Left ventricle myocardium inferior (tissue), 1 donor: ENCODE measurements around the gene NPW. TPM values are rescaled to one million over a fixed set of nuclear protein-coding genes. Genes with fewer than 3 reads are reported as not detected.

Experiments used
- DNase-seq: peaks from one replicate; pipeline ENCODE4 v3.0.0-alpha.2; 2020
- H3K27ac ChIP-seq: fragments of 200-600 bp; replicated peaks from 2 replicates; pipeline ENCODE4 v1.8.0; 2021
- H3K27me3 ChIP-seq: fragments of 200-600 bp; 2 replicates; pipeline ENCODE4 v1.8.0; 2021; ENCODE audit warnings: low read depth
- H3K36me3 ChIP-seq: fragments of 200-600 bp; 2 replicates; pipeline ENCODE4 v1.8.0; 2021
- H3K4me1 ChIP-seq: fragments of 200-600 bp; 2 replicates; pipeline ENCODE4 v1.8.0; 2021
- H3K4me3 ChIP-seq: fragments of 200-600 bp; 2 replicates; pipeline ENCODE4 v1.8.0; 2021; ENCODE audit warnings: mild to moderate bottlenecking, moderate library complexity
- H3K9me3 ChIP-seq: fragments of 200-600 bp; replicated peaks from 2 replicates; pipeline ENCODE4 v1.8.0; 2021
- CTCF ChIP-seq: fragments of 200-600 bp; IDR thresholded peaks from 2 replicates; pipeline ENCODE4 v1.8.0; 2021; ENCODE audit warnings: antibody characterized with exemption, mild to moderate bottlenecking, borderline replicate concordance
- intact Hi-C: fragments of 100-400 bp; cut with micrococcal nuclease; formaldehyde crosslinking; loops from one replicate; pipeline ENCODE4 v1.11.0; 2022
- total RNA-seq: library from RNA; stranded (reverse); fragmentation: NEBNext Ultra II Directional; extraction: Animal tissue kit (Norgen Biotek cat#: 25700); gene quantifications from one replicate; pipeline ENCODE4 v1.2.1, GENCODE V29; 2021
- donor health status: DM: no; HTN: yes; CAD: no; lungs with severe emphysema.

Gene NPW
- total RNA-seq, 1 donor from 2014 or later = not detected

- H3K36me3 ChIP-seq = peaks cover 12% of the 10 kb centered on the region
- DNase-seq = no peak
- H3K4me3 ChIP-seq = peak overlapping the region; percentile 91
- no peaks in the 10 kb centered on the region for H3K9me3 ChIP-seq
- H3K27me3 ChIP-seq = peaks cover 17% of the 10 kb centered on the region
- TF ChIP-seq CTCF = no peak
- H3K27ac ChIP-seq = peak overlapping the region; percentile 98
- intact Hi-C loops = loop anchor here (10.0 kb wide), 1 partner anchor 119 kb away; the partner anchor contains the start of gene RAB26
- peaks cover 74% of the 10 kb centered on the region for H3K4me1 ChIP-seq
Measured at GRCh38 chr16:2025878-2026460, 6.4 kb downstream of the NPW start.

GRCh38 chr16:2026461-2027023 lies 7.0 kb downstream of the NPW start, which contains the start of gene NHERF2:
Gene NHERF2, plus strand, starts transcription at chr16:2026902. Its CDS starts 104 bp downstream, at chr16:2027006.
- H3K4me1 ChIP-seq = peaks cover 74% of the 10 kb centered on the region
- no peak for TF ChIP-seq CTCF
- no peaks in the 10 kb centered on the region for H3K9me3 ChIP-seq
- H3K27me3 ChIP-seq = peaks cover 12% of the 10 kb centered on the region
- intact Hi-C loops = loop anchor here (10.0 kb wide), 1 partner anchor 118 kb away; the partner anchor contains the start of gene RAB26
- H3K4me3 ChIP-seq = peak within 1 kb of the TSS; percentile 91
- H3K27ac ChIP-seq = peak within 1 kb of the TSS; percentile 98
- peaks cover 12% of the 10 kb centered on the region for H3K36me3 ChIP-seq
- peak; percentile 55 for DNase-seq

- H3K4me3 ChIP-seq = peak overlapping the region; percentile 91
- peaks cover 79% of the 10 kb centered on the region for H3K4me1 ChIP-seq
- H3K9me3 ChIP-seq = no peaks in the 10 kb centered on the region
- no peak for TF ChIP-seq CTCF
- peaks cover 4% of the 10 kb centered on the region for H3K27me3 ChIP-seq
- intact Hi-C loops = loop anchor here (10.0 kb wide), 1 partner anchor 117 kb away; the partner anchor contains the start of gene RAB26
- DNase-seq = no peak
- H3K27ac ChIP-seq = peak overlapping the region; percentile 98
- H3K36me3 ChIP-seq = peaks cover 12% of the 10 kb centered on the region
Measured at GRCh38 chr16:2027024-2028010, 7.7 kb downstream of the NPW start.

GRCh38 chr16:2028146-2028545 lies 8.6 kb downstream of the NPW start:
- DNase-seq = no peak
- Histone ChIP-seq H3K4me3 (peak overlapping the region; percentile 91), H3K4me1 (peaks cover 80% of the 10 kb centered on the region), H3K27ac (peak overlapping the region; percentile 98), H3K36me3 (peaks cover 12% of the 10 kb centered on the region), H3K27me3 (no peaks in the 10 kb centered on the region), H3K9me3 (no peaks in the 10 kb centered on the region)
- no peak for TF ChIP-seq CTCF
- intact Hi-C loops = loop anchor here (10.0 kb wide), 1 partner anchor 117 kb away; the partner anchor contains the start of gene RAB26

GRCh38 chr16:2028620-2029220 lies 9.1 kb downstream of the NPW start:
- Histone ChIP-seq H3K27me3 (no peaks in the 10 kb centered on the region), H3K4me3 (peak overlapping the region; percentile 91), H3K27ac (peak overlapping the region; percentile 98), H3K4me1 (peaks cover 82% of the 10 kb centered on the region), H3K36me3 (peaks cover 12% of the 10 kb centered on the region), H3K9me3 (no peaks in the 10 kb centered on the region)
- no peak for DNase-seq
- no peak for TF ChIP-seq CTCF
- intact Hi-C loops = loop anchor here (10.0 kb wide), 1 partner anchor 116 kb away; the partner anchor contains the start of gene RAB26
